Osteoblast (primary cell): ENCODE data around the gene NEDD1. TPM values are rescaled to one million over a fixed set of nuclear protein-coding genes. Genes with fewer than 3 reads are reported as not detected.

Source experiments
- DNase-seq: peaks from one replicate; pipeline ENCODE4 v3.0.0; 2011; ENCODE audit warnings: low spot score, mixed read lengths; ENCODE audit not compliant: insufficient read length; ENCODE audit errors: missing footprints
- H2AFZ ChIP-seq: 2 replicates; pipeline ENCODE4 v1.6.0; 2011; ENCODE audit warnings: mild to moderate bottlenecking, low read length
- H3K27ac ChIP-seq: 2 replicates; pipeline ENCODE4 v1.5.1; 2011; ENCODE audit warnings: mild to moderate bottlenecking, low read depth, low read length, moderate library complexity
- H3K27me3 ChIP-seq: 2 replicates; pipeline ENCODE4 v1.6.0; 2012; ENCODE audit warnings: mild to moderate bottlenecking, control low read depth, inconsistent platforms, low read length, moderate library complexity; ENCODE audit not compliant: insufficient read depth
- H3K36me3 ChIP-seq: 2 replicates; pipeline ENCODE4 v1.5.1; 2011; ENCODE audit warnings: mild to moderate bottlenecking, low read length, control low read depth, moderate library complexity; ENCODE audit not compliant: insufficient read depth
- H3K4me1 ChIP-seq: 2 replicates; pipeline ENCODE4 v1.5.1; 2011; ENCODE audit warnings: mild to moderate bottlenecking, low read length, control low read depth, moderate library complexity; ENCODE audit not compliant: insufficient read depth
- H3K4me2 ChIP-seq: 2 replicates; pipeline ENCODE4 v1.6.0; 2011; ENCODE audit warnings: mild to moderate bottlenecking, low read length; ENCODE audit not compliant: insufficient read depth
- H3K4me3 ChIP-seq: fragments of 200-600 bp; sonication (generic); 3 replicates; pipeline ENCODE4 v1.5.1; 2012; ENCODE audit warnings: mild to moderate bottlenecking, low read length, inconsistent platforms; ENCODE audit not compliant: insufficient read depth
- H3K79me2 ChIP-seq: 2 replicates; pipeline ENCODE4 v1.6.0; 2012; ENCODE audit warnings: mild to moderate bottlenecking, low read length, control low read depth, inconsistent platforms; ENCODE audit not compliant: insufficient read depth
- H3K9me3 ChIP-seq: 2 replicates; pipeline ENCODE4 v1.5.1; 2011; ENCODE audit warnings: low read depth, low read length, control low read depth
- H4K20me1 ChIP-seq: 2 replicates; pipeline ENCODE4 v1.6.0; 2012; ENCODE audit warnings: mild to moderate bottlenecking, low read length, control low read depth; ENCODE audit not compliant: insufficient read depth
- total RNA-seq: library from RNA; depleted of rRNA; stranded (reverse); fragments of >200 nt; gene quantifications from 2 replicates; pipeline ENCODE4 v1.2.3, GENCODE V29; 2012
- TF ChIP-seq, protein P1 (sequence below): IDR thresholded peaks from 2 replicates; pipeline ENCODE4 v1.5.1; 2011; ENCODE audit warnings: mild to moderate bottlenecking, low read depth, low read length, moderate library complexity; ENCODE audit errors: extremely low read depth

The NEDD1 gene
- total RNA-seq, 1 donor = 33.3 TPM

DNA sequence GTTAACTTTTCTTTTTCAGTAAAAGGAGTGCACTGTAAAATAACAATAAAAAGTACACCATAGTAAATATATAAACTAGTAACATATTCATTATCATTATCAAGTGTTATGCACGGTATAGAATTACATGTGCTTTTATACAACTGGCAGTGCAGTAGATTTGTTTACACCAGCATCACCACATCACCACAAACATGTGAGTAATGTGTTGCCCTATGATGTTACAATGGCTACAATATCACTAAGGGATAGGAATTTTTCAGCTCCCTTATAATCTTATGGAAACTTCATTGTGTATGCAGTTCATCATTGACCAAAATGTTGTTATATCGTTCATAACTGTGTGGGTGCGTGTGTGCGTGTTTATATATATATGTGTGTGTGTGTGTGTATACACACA is 23.5 kb upstream of the NEDD1 start:
- H3K4me1 ChIP-seq = peaks cover 22% of the 10 kb centered on the region
- H3K4me2 ChIP-seq = no peak overlapping the region
- H3K27ac ChIP-seq = peak overlapping the region; percentile 69

GRCh38 chr12:96886998-96887677 is 19.9 kb upstream of the NEDD1 start:
- no peaks in the 10 kb centered on the region for H3K9me3 ChIP-seq
- H3K4me1 ChIP-seq = peaks cover 31% of the 10 kb centered on the region
- no peak overlapping the region for H3K4me3 ChIP-seq
- H2AFZ ChIP-seq = peak overlapping the region; percentile 51
- H3K27ac ChIP-seq = no peak overlapping the region
- TF ChIP-seq, protein P1, sequence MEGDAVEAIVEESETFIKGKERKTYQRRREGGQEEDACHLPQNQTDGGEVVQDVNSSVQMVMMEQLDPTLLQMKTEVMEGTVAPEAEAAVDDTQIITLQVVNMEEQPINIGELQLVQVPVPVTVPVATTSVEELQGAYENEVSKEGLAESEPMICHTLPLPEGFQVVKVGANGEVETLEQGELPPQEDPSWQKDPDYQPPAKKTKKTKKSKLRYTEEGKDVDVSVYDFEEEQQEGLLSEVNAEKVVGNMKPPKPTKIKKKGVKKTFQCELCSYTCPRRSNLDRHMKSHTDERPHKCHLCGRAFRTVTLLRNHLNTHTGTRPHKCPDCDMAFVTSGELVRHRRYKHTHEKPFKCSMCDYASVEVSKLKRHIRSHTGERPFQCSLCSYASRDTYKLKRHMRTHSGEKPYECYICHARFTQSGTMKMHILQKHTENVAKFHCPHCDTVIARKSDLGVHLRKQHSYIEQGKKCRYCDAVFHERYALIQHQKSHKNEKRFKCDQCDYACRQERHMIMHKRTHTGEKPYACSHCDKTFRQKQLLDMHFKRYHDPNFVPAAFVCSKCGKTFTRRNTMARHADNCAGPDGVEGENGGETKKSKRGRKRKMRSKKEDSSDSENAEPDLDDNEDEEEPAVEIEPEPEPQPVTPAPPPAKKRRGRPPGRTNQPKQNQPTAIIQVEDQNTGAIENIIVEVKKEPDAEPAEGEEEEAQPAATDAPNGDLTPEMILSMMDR = no peak
- H3K79me2 ChIP-seq = no peaks in the 10 kb centered on the region
- no peaks in the 10 kb centered on the region for H3K27me3 ChIP-seq
- no peaks in the 10 kb centered on the region for H4K20me1 ChIP-seq
- no peak for DNase-seq
- no peak overlapping the region for H3K4me2 ChIP-seq
- H3K36me3 ChIP-seq = no peaks in the 10 kb centered on the region

More for the DNA sequence above, 23.5 kb upstream of the NEDD1 start:
- Histone ChIP-seq H3K79me2 (no peaks in the 10 kb centered on the region), H3K27me3 (no peaks in the 10 kb centered on the region), H4K20me1 (no peaks in the 10 kb centered on the region), H3K4me3 (no peak overlapping the region), H2AFZ (no peak overlapping the region), H3K36me3 (no peaks in the 10 kb centered on the region), H3K9me3 (no peaks in the 10 kb centered on the region)
- TF ChIP-seq, protein P1 = no peak
- DNase-seq = no peak

DNA sequence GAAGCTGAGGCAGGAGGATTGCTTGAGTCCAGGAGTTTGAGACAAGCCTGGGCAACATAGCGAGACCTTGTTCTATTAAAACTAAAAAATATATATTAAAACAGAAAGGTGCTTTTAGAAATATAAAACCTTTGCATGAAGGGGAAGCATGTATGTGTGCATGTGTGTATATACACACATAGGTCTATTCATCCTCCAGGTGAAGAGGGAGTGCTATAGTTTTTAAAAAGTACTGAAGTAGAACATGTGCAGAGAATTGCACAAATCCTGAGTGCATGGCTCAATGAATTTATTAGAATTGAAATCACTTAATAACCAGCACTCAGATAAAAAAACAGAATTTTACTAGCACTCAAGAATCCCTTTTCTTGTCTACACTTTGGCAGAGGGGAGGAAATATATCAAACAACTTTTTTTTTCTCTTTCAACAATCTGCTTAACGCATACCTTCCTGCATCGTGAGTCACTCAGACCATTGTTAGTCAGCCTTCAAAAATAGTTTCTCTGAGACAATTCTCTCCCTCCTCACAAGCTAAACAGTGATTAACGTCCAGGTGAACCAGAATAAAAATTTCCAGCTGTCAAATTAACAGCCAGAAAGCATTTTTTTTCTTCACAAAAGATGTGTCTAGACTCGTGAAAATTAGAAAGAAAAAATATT is 17.7 kb upstream of the NEDD1 start:
- TF ChIP-seq, protein P1 = no peak
- H3K4me1 ChIP-seq = peaks cover 19% of the 10 kb centered on the region

DNA sequence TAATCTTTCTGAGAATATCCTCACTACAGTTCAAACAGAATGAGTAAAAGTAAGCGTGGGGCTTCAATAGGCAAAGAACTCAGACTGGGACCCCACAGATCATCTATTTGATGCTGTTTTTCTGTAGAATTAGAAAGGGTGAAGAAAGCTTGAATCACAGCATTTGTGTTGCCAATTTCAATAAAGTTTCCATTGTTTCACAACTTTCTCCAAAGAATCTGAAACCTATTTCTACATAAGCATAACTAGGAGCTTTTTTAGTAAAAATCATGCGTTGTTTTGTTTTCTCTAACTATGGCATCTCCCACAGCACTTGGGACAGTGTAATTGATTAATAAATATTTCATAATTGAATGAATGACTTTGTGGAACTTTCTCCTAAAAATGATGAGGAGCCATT is 16.7 kb upstream of the NEDD1 start:
- no peaks in the 10 kb centered on the region for H3K79me2 ChIP-seq
- H3K36me3 ChIP-seq = no peaks in the 10 kb centered on the region
- TF ChIP-seq, protein P1 = no peak
- no peaks in the 10 kb centered on the region for H3K27me3 ChIP-seq
- peak overlapping the region; percentile 38 for H3K4me3 ChIP-seq
- H2AFZ ChIP-seq = peak overlapping the region; percentile 58
- H3K27ac ChIP-seq = peak overlapping the region; percentile 71
- no peaks in the 10 kb centered on the region for H4K20me1 ChIP-seq
- H3K9me3 ChIP-seq = no peaks in the 10 kb centered on the region
- H3K4me2 ChIP-seq = peak overlapping the region; percentile 46
- peaks cover 19% of the 10 kb centered on the region for H3K4me1 ChIP-seq
- DNase-seq = no peak

More for the DNA sequence above, 17.7 kb upstream of the NEDD1 start:
- Histone ChIP-seq H4K20me1 (no peaks in the 10 kb centered on the region), H3K9me3 (no peaks in the 10 kb centered on the region), H3K4me3 (no peak overlapping the region), H3K79me2 (no peaks in the 10 kb centered on the region), H3K4me2 (peak overlapping the region; percentile 46), H2AFZ (no peak overlapping the region), H3K36me3 (no peaks in the 10 kb centered on the region), H3K27me3 (no peaks in the 10 kb centered on the region), H3K27ac (peak overlapping the region; percentile 71)
- peak; percentile 69 for DNase-seq
